HCT116 (cell line): Measurements from ENCODE around the gene RPS6KA2. TPM values are rescaled to one million over a fixed set of nuclear protein-coding genes. Genes with fewer than 3 reads are reported as not detected.

Experiments used
- ATAC-seq: fragments of 200-7000 bp; cut with Tn5 transposase; 2 replicates; pipeline ENCODE4 v1.9.1; 2020; ENCODE audit warnings: mild to moderate bottlenecking, moderate library complexity
- BruUV-seq: library from RNA; stranded (reverse); fragments of 400-500 nt; replicated peaks from 2 replicates; lab custom pipeline; 2021; lab: Mats Ljungman, UMichigan
- CTCF ChIA-PET: fragments of 300-600 bp; sonication (Branson Sonifier 250); formaldehyde crosslinking; loops from one replicate; lab custom pipeline; 2021; ENCODE audit warnings: antibody characterized with exemption; lab: Charles Lee
- POLR2A ChIA-PET: fragments of 300-600, 350-600 bp; sonication (Branson Sonifier 250); formaldehyde crosslinking; loops from one replicate; lab custom pipeline; 2021; ENCODE audit warnings: antibody characterized with exemption; lab: Charles Lee
- RAD21 ChIA-PET, 2 experiments: fragments of 300-600 bp; sonication (Branson Sonifier 250); formaldehyde crosslinking; loops; one replicate each; lab custom pipeline; 2023; ENCODE audit warnings: low total read pairs in 2 of 2; ENCODE audit not compliant: uncharacterized antibody in 2 of 2, unreplicated experiment in 2 of 2, low non-redundant PET in 1 of 2; lab: Charles Lee
- DNase-seq: peaks from one replicate; pipeline ENCODE4 v3.0.0-alpha.2; 2010; ENCODE audit warnings: low read depth, low spot score
- H2AFZ ChIP-seq: fragments of 200-600 bp; shearing (Covaris generic), sonication (generic); 2 replicates; pipeline ENCODE4 v1.6.1; 2017; ENCODE audit warnings: low read depth, mixed run types, mixed read lengths, antibody characterized with exemption, low read length; ENCODE audit not compliant: poor library complexity, severe bottlenecking
- H3K27ac ChIP-seq: 2 replicates; pipeline ENCODE4 v1.5.1; 2012; ENCODE audit warnings: low read depth, low read length
- H3K27me3 ChIP-seq: fragments of 200-600 bp; sonication (generic); 2 replicates; pipeline ENCODE4 v1.6.1; 2016; ENCODE audit warnings: mixed run types, low read length, mixed read lengths; ENCODE audit not compliant: insufficient read depth
- H3K36me3 ChIP-seq, 2 experiments: fragments of 200-500 bp in 1 of 2; fragments of 200-600 bp in 1 of 2; sonication (Bioruptor generic) in 1 of 2; sonication (generic) in 1 of 2; 2 replicates each; pipeline versions ENCODE4 v1.5.1 to v1.6.1; 2014 to 2016; ENCODE audit warnings: low read length in 2 of 2, inconsistent platforms in 1 of 2, mixed read lengths in 1 of 2, mixed run types in 1 of 2; ENCODE audit not compliant: insufficient read depth in 2 of 2, control insufficient read depth in 1 of 2
- H3K4me1 ChIP-seq, 2 experiments: fragments of 200-600 bp in 1 of 2; sonication (generic) in 1 of 2; 2 replicates each; pipeline versions ENCODE4 v1.5.1 to v1.6.1; 2012 to 2017; ENCODE audit warnings: low read length in 2 of 2, inconsistent platforms in 1 of 2, mild to moderate bottlenecking in 1 of 2, mixed read lengths in 1 of 2, mixed run types in 1 of 2, moderate library complexity in 1 of 2; ENCODE audit not compliant: insufficient read depth in 2 of 2, control insufficient read depth in 1 of 2
- H3K4me2 ChIP-seq: fragments of 200-600 bp; sonication (generic); 2 replicates; pipeline ENCODE4 v1.6.1; 2017; ENCODE audit warnings: mixed run types, low read length, mixed read lengths
- H3K4me3 ChIP-seq, 2 experiments: fragments of 200-600 bp in 1 of 2; sonication (generic) in 1 of 2; replicated peaks in 1 of 2; 2 replicates each; pipeline ENCODE4 v1.5.1; 2011 to 2016; ENCODE audit warnings: low read length in 2 of 2, control low read depth in 1 of 2, low read depth in 1 of 2, mild to moderate bottlenecking in 1 of 2, mixed read lengths in 1 of 2, mixed run types in 1 of 2
- H3K79me2 ChIP-seq: fragments of 200-600 bp; sonication (generic); 2 replicates; pipeline ENCODE4 v1.6.1; 2017; ENCODE audit warnings: mild to moderate bottlenecking, mixed run types, low read length, moderate library complexity, mixed read lengths; ENCODE audit not compliant: insufficient read depth
- H3K9ac ChIP-seq: fragments of 200-600 bp; sonication (generic); 2 replicates; pipeline ENCODE4 v1.6.1; 2016; ENCODE audit warnings: low read length, mixed read lengths
- H3K9me2 ChIP-seq: fragments of 200-600 bp; sonication (generic), shearing (Covaris generic); 2 replicates; pipeline ENCODE4 v1.6.1; 2017; ENCODE audit warnings: mixed run types, mild to moderate bottlenecking, moderate library complexity; ENCODE audit not compliant: insufficient read depth
- H3K9me3 ChIP-seq, 2 experiments: fragments of 200-500 bp in 1 of 2; fragments of 200-600 bp in 1 of 2; sonication (Bioruptor generic) in 1 of 2; sonication (generic) in 1 of 2; 2 replicates each; pipeline ENCODE4 v1.6.1; 2014 to 2017; ENCODE audit warnings: low read length in 2 of 2, mixed read lengths in 2 of 2, inconsistent platforms in 1 of 2, low read depth in 1 of 2, mild to moderate bottlenecking in 1 of 2, mixed run types in 1 of 2, moderate library complexity in 1 of 2; ENCODE audit not compliant: control insufficient read depth in 1 of 2, insufficient read depth in 1 of 2
- H4K20me1 ChIP-seq: fragments of 200-600 bp; sonication (generic), shearing (Covaris generic); 2 replicates; pipeline ENCODE4 v1.6.1; 2017; ENCODE audit warnings: mixed run types, mild to moderate bottlenecking, moderate library complexity; ENCODE audit not compliant: insufficient read depth
- CBX3 ChIP-seq: IDR thresholded peaks from 2 replicates; pipeline ENCODE4 v1.6.1; 2012; ENCODE audit warnings: low read depth
- CEBPB ChIP-seq: IDR thresholded peaks from 2 replicates; pipeline ENCODE4 v1.6.1; 2012; ENCODE audit warnings: low read depth
- EGR1 ChIP-seq: IDR thresholded peaks from 2 replicates; pipeline ENCODE4 v1.6.1; 2012; ENCODE audit warnings: low read depth
- ELF1 ChIP-seq: IDR thresholded peaks from 2 replicates; pipeline ENCODE4 v1.6.1; 2012; ENCODE audit warnings: low read depth, borderline replicate concordance
- EZH2 ChIP-seq: fragments of 200-600 bp; sonication (generic); IDR thresholded peaks from 2 replicates; pipeline ENCODE4 v1.6.1; 2017; ENCODE audit warnings: antibody characterized with exemption, mixed run types
- EZH2phosphoT487 ChIP-seq: fragments of 200-600 bp; IDR thresholded peaks from 2 replicates; pipeline ENCODE4 v1.6.1; 2018; ENCODE audit warnings: antibody characterized with exemption, borderline replicate concordance
- JUND ChIP-seq: IDR thresholded peaks from 2 replicates; pipeline ENCODE4 v1.6.1; 2012
- MAX ChIP-seq: IDR thresholded peaks from 2 replicates; pipeline ENCODE4 v1.6.1; 2012
- POLR2AphosphoS5 ChIP-seq: IDR thresholded peaks from 2 replicates; pipeline ENCODE4 v1.6.1; 2011; ENCODE audit warnings: mild to moderate bottlenecking, low read depth, low read length, moderate library complexity
- RAD21 ChIP-seq: IDR thresholded peaks from 2 replicates; pipeline ENCODE4 v1.6.1; 2012; ENCODE audit warnings: low read depth, mild to moderate bottlenecking
- REST ChIP-seq: IDR thresholded peaks from 2 replicates; pipeline ENCODE4 v1.6.1; 2012; ENCODE audit warnings: low read depth
- SP1 ChIP-seq: IDR thresholded peaks from 2 replicates; pipeline ENCODE4 v1.6.1; 2012; ENCODE audit warnings: low read depth
- YY1 ChIP-seq: IDR thresholded peaks from 2 replicates; pipeline ENCODE4 v1.6.1; 2011; ENCODE audit warnings: low read length, low read depth, moderate library complexity, mild to moderate bottlenecking; ENCODE audit not compliant: insufficient replicate concordance; ENCODE audit errors: extremely low read depth
- ZBTB33 ChIP-seq: IDR thresholded peaks from 2 replicates; pipeline ENCODE4 v1.6.1; 2011; ENCODE audit warnings: mild to moderate bottlenecking, low read length, moderate library complexity; ENCODE audit not compliant: insufficient replicate concordance; ENCODE audit errors: extremely low read depth
- ZFX ChIP-seq: fragments of 450-650 bp; IDR thresholded peaks from 2 replicates; pipeline ENCODE4 v1.6.1; 2017
- intact Hi-C: fragments of 100-400 bp; cut with micrococcal nuclease; formaldehyde crosslinking; loops from 2 replicates; pipeline ENCODE4 v1.10.0; 2022
- total RNA-seq: library from RNA; stranded (reverse); gene quantifications from one replicate; pipeline ENCODE4 v1.2.1, GENCODE V29; 2021; ENCODE audit not compliant: unreplicated experiment

RPS6KA2 gene
- total RNA-seq, 1 experiment from 2014 or later: 8.5 TPM

GRCh38 chr6:166655713-166656229 lies 28.7 kb upstream of the RPS6KA2 start:
- Histone ChIP-seq H4K20me1 (no peaks in the 10 kb centered on the region), H3K9me3 (no peaks in the 10 kb centered on the region), H3K79me2 (no peaks in the 10 kb centered on the region), H3K9ac (no peak overlapping the region), H2AFZ (no peak overlapping the region), H3K27me3 (no peaks in the 10 kb centered on the region), H3K4me2 (no peak overlapping the region), H3K36me3 (no peaks in the 10 kb centered on the region), H3K9me2 (no peaks in the 10 kb centered on the region), H3K4me3 (no peak overlapping the region), H3K4me1 (no peaks in the 10 kb centered on the region), H3K27ac (no peak overlapping the region)
- ATAC-seq (no peak; the same call in 1 of the 2 replicates), DNase-seq (no peak)
- POLR2A ChIA-PET: no interaction called here
- intact Hi-C loops: no loop called here
- CTCF ChIA-PET: no interaction called here
- BruUV-seq: no TSS peak
- no peak for TF ChIP-seq EGR1
- no peak for TF ChIP-seq CBX3
- TF ChIP-seq ELF1: no peak
- TF ChIP-seq EZH2phosphoT487: no peak
- RAD21 ChIA-PET: no interaction called here

- H3K36me3 ChIP-seq: no peaks in the 10 kb centered on the region
- no peak overlapping the region for H3K9ac ChIP-seq
- TF ChIP-seq CEBPB (no peak), RAD21 (no peak), ZBTB33 (no peak), YY1 (no peak), POLR2AphosphoS5 (no peak), REST (no peak), EGR1 (no peak), JUND (no peak), EZH2phosphoT487 (no peak), CBX3 (no peak), EZH2 (no peak), ZFX (no peak), MAX (no peak), SP1 (no peak)
- H3K79me2 ChIP-seq: no peaks in the 10 kb centered on the region
- no TSS peak for BruUV-seq
- POLR2A ChIA-PET: no interaction called here
- H3K4me3 ChIP-seq: no peak overlapping the region
- H3K27me3 ChIP-seq: no peaks in the 10 kb centered on the region
- no peaks in the 10 kb centered on the region for H3K4me1 ChIP-seq
- no peaks in the 10 kb centered on the region for H3K9me3 ChIP-seq
- no peak for ATAC-seq
- no peak overlapping the region for H3K4me2 ChIP-seq
- H3K9me2 ChIP-seq: no peaks in the 10 kb centered on the region
- DNase-seq: no peak
- H4K20me1 ChIP-seq: no peaks in the 10 kb centered on the region
- intact Hi-C loops: no loop called here
- H3K27ac ChIP-seq: no peak overlapping the region
- RAD21 ChIA-PET: no interaction called here
- CTCF ChIA-PET: no interaction called here
- no peak overlapping the region for H2AFZ ChIP-seq
Observed at GRCh38 chr6:166655251-166655650, 28.2 kb upstream of the RPS6KA2 start.
